GM23338 (cell line): ENCODE results near the gene FGF19.

Source experiments
- CREB1 ChIP-seq: fragments of 250-450 bp; sonication (Bioruptor Pico); IDR thresholded peaks from 2 replicates; pipeline ENCODE4 v1.5.0; 2020; ENCODE audit warnings: low read depth, mild to moderate bottlenecking, moderate library complexity
- CTCF ChIP-seq, 2 experiments: fragments of 200-600 bp in 1 of 2; sonication (generic) in 1 of 2; conservative IDR thresholded peaks; 2 replicates each; pipeline versions ENCODE4 v1.5.1 to v1.6.1; 2016 to 2017; ENCODE audit warnings: antibody characterized with exemption in 2 of 2, low read depth in 2 of 2, mild to moderate bottlenecking in 2 of 2, moderate library complexity in 1 of 2
- ETS1 ChIP-seq: IDR thresholded peaks from 2 replicates; pipeline ENCODE4 v1.6.1; 2016; ENCODE audit warnings: antibody characterized with exemption
- EZH2 ChIP-seq: fragments of 200-600 bp; sonication (generic); IDR thresholded peaks from one replicate; pipeline ENCODE4 v1.8.0; 2017; ENCODE audit warnings: antibody characterized with exemption, mild to moderate bottlenecking, low read depth; ENCODE audit not compliant: unreplicated experiment
- EZH2phosphoT487 ChIP-seq: fragments of 200-600 bp; sonication (generic); IDR thresholded peaks from one replicate; pipeline ENCODE4 v1.8.1; 2018; ENCODE audit warnings: antibody characterized with exemption; ENCODE audit not compliant: unreplicated experiment
- JUNB ChIP-seq: IDR thresholded peaks from one replicate; pipeline ENCODE4 v1.6.1; 2016; ENCODE audit warnings: antibody characterized with exemption; ENCODE audit not compliant: unreplicated experiment
- POLR2AphosphoS5 ChIP-seq: IDR thresholded peaks from 2 replicates; pipeline ENCODE4 v1.6.1; 2016; ENCODE audit warnings: antibody characterized with exemption, low read depth
- REST ChIP-seq: IDR thresholded peaks from one replicate; pipeline ENCODE4 v1.6.1; 2018; ENCODE audit warnings: antibody characterized with exemption; ENCODE audit not compliant: unreplicated experiment
- STAT1 ChIP-seq: IDR thresholded peaks from one replicate; pipeline ENCODE4 v1.6.1; 2016; ENCODE audit warnings: antibody characterized with exemption; ENCODE audit not compliant: unreplicated experiment
- ZNF114 ChIP-seq: fragments of 250-450 bp; sonication (Bioruptor Pico); IDR thresholded peaks from 2 replicates; pipeline ENCODE4 v1.5.0; 2020; ENCODE audit warnings: mild to moderate bottlenecking, moderate library complexity
- ZNF331 ChIP-seq: fragments of 250-450 bp; sonication (Bioruptor Pico); IDR thresholded peaks from 2 replicates; pipeline ENCODE4 v1.5.0; 2020; ENCODE audit warnings: low read depth, mild to moderate bottlenecking, moderate library complexity

DNA sequence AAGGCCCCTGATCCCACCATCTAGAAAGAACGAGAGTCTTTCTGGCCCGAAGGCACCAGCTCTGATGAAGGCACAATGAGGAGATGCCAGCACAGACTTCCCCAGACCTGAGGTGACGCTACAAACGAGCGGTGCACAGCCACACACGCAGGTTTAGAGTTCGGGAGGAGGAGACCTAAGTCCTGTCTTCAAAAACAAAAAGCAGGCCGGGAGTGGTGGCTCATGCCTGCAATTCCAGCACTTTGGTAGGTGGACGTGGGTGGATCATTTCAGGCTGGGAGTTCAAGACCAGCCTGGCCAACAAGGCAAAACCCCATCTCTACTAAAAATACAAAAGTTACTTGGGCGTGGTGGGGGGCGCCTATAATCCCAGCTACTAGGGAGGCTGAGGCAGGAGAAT is 38.2 kb downstream of the FGF19 start:
- no peak for TF ChIP-seq ETS1
- no peak for TF ChIP-seq CTCF (conservative IDR thresholded peaks at IDR 0.05; ENCODE audit: low read depth in 2 of 2)
- no peak for TF ChIP-seq POLR2AphosphoS5
- TF ChIP-seq EZH2phosphoT487 = no peak
- TF ChIP-seq REST = no peak
- no peak for TF ChIP-seq CREB1 (CRISPR knock-in tag)
- TF ChIP-seq STAT1 = no peak
- no peak for TF ChIP-seq EZH2
- no peak for TF ChIP-seq JUNB
- no peak for TF ChIP-seq ZNF114
- TF ChIP-seq ZNF331 (CRISPR knock-in tag) = no peak
